ENCODE data around the gene VAMP8.
"Not testable (repeated sequence)": the region's sequence is repeated elsewhere in the genome, so short reads cannot be mapped to it uniquely, and the experiment has no call there.

Gene VAMP8

DNA sequence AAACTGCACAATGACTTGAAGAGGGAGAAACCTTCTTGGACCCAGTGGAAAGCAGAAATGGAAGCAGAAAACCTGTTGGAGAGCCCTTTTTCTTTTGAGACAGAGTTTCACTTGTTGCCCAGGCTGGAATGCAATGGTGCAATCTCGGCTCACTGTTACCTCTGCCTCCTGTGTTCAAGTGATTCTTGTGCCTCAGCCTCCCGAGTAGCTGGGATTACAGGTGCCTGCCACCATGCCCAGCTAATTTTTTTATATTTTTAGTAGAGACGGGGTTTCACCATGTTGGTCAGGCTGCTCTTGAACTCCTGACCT lies 26.7 kb downstream of the VAMP8 start:
- H3K9me3 ChIP-seq (ENCODE audit: control insufficient read depth in 2 of 2, low read length in 2 of 2); H3K27ac ChIP-seq (ENCODE audit: low read depth in 2 of 2, low read length in 2 of 2); H3K27me3 ChIP-seq (ENCODE audit: control insufficient read depth in 2 of 2, insufficient read depth in 2 of 2, low read length in 2 of 2): not testable (repeated sequence)
- peaks cover 20 to 38% of the 10 kb centered on the region in 2 donors for H3K36me3 ChIP-seq (ENCODE audit: control insufficient read depth in 2 of 2, insufficient read depth in 2 of 2, low read length in 2 of 2)
- peaks cover 15 to 25% of the 10 kb centered on the region in 2 donors for H3K4me1 ChIP-seq (ENCODE audit: control insufficient read depth in 2 of 2, insufficient read depth in 2 of 2, low read length in 2 of 2)
- peak overlapping the region; percentile 9 to 50 for H3K4me3 ChIP-seq (ENCODE audit: low read length in 2 of 2)
- peak overlapping the region in 1 of 2 donors; percentile 8 for H3K9ac ChIP-seq (ENCODE audit: low read depth in 1 of 2, low read length in 2 of 2)

DNA sequence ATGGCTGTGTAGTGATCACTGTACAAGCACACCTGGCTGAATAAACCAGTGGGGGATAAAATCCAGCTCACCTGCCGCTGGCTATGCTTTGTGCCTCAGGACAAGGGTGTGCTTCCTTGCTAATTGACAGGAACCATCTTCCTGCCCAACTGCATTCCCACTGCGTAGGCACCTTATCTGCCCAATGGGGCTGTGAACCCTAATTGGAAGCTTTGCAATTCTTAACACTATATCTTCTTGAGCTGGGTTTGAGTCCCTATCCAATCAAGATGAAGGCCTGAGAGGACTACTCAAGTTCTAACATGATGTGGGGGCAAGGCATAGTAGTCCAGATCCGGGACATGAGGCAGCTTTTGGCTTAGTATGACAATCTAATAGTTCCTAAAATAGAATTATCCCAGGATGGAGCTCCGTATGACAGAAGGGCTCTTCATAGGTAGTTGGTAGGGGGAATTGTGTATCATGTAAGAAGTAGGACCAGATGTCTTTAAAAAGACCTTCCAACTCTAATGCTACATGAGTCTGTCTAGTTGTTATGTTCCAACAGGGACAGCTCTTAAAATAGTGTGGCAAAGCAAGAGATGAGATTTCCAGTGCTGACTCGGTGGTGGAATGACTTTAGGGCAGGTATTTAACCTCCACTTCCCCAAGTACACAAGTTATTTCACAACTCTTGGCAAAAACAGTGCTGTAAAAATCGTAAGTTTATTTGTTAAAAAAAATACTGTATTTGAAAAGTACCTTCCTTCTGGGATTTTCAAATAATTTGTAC lies 27.4 kb downstream of the VAMP8 start:
- Histone ChIP-seq H3K36me3 (ENCODE audit: control insufficient read depth in 2 of 2, insufficient read depth in 2 of 2, low read length in 2 of 2) (peaks cover 22 to 34% of the 10 kb centered on the region in 2 donors), H3K9ac (ENCODE audit: low read depth in 1 of 2, low read length in 2 of 2) (no peak overlapping the region), H3K27me3 (ENCODE audit: control insufficient read depth in 2 of 2, insufficient read depth in 2 of 2, low read length in 2 of 2) (no peaks in the 10 kb centered on the region), H3K4me3 (ENCODE audit: low read length in 2 of 2) (no peak overlapping the region), H3K27ac (ENCODE audit: low read depth in 2 of 2, low read length in 2 of 2) (no peak overlapping the region), H3K4me1 (ENCODE audit: control insufficient read depth in 2 of 2, insufficient read depth in 2 of 2, low read length in 2 of 2) (peaks cover 15 to 25% of the 10 kb centered on the region in 2 donors), H3K9me3 (ENCODE audit: control insufficient read depth in 2 of 2, low read length in 2 of 2) (no peaks in the 10 kb centered on the region)

DNA sequence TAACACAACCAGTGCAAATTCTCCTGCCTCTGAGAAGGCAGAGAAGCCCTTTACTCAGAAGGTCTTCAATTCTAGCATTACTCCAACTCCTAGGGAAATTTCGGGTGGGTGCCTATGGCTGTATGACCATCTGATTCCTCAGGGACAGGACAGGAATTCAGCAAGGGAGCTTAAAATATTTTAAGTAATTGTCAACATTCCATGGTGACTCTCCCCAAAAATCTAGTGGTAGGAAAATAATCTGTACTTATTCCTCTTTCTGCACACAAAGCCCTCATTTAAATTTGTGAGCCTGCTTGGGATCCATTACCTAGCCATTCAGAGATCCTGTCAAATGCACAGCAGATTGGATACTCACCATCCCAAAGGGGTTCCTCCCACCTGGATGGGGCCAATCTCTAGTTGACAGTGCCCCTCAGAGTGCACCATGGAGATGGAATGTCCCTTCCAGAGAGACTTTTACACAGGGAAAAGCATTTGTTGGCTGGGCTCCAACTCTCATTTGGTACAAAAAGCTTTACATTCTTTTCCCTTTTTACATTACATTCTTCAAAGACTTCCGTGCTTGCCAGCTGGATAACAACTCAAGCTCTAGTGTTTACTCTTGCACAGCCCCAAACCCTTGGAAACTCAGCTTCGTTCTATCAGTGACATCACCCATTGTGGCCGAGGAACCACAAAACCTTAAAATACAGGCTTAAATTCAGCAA lies 28.2 kb downstream of the VAMP8 start:
- Histone ChIP-seq H3K27ac (ENCODE audit: low read depth in 2 of 2, low read length in 2 of 2) (no peak overlapping the region), H3K27me3 (ENCODE audit: control insufficient read depth in 2 of 2, insufficient read depth in 2 of 2, low read length in 2 of 2) (no peaks in the 10 kb centered on the region), H3K36me3 (ENCODE audit: control insufficient read depth in 2 of 2, insufficient read depth in 2 of 2, low read length in 2 of 2) (peaks cover 22 to 35% of the 10 kb centered on the region in 2 donors), H3K4me1 (ENCODE audit: control insufficient read depth in 2 of 2, insufficient read depth in 2 of 2, low read length in 2 of 2) (peaks cover 15 to 28% of the 10 kb centered on the region in 2 donors), H3K4me3 (ENCODE audit: low read length in 2 of 2) (no peak overlapping the region), H3K9ac (ENCODE audit: low read depth in 1 of 2, low read length in 2 of 2) (no peak overlapping the region), H3K9me3 (ENCODE audit: control insufficient read depth in 2 of 2, low read length in 2 of 2) (no peaks in the 10 kb centered on the region)

DNA sequence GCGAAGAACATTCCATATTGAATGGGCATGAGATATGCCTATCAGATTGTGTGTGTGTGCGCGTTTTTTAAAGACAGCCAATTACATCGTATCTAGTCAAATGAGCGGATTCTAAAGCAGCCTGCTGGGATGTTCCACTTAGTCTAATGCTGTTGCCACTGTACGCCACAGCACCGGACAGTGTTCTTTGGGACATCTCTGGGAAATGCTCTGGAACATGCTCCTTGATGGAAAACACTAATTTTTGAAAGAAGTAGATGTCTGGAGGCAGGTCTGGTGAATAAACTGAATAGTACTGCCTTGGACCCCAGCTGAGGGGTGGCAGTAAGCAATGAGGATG lies 28.7 kb downstream of the VAMP8 start:
- Histone ChIP-seq H3K27me3 (ENCODE audit: control insufficient read depth in 2 of 2, insufficient read depth in 2 of 2, low read length in 2 of 2) (no peaks in the 10 kb centered on the region), H3K9ac (ENCODE audit: low read depth in 1 of 2, low read length in 2 of 2) (no peak overlapping the region), H3K9me3 (ENCODE audit: control insufficient read depth in 2 of 2, low read length in 2 of 2) (no peaks in the 10 kb centered on the region), H3K27ac (ENCODE audit: low read depth in 2 of 2, low read length in 2 of 2) (no peak overlapping the region), H3K36me3 (ENCODE audit: control insufficient read depth in 2 of 2, insufficient read depth in 2 of 2, low read length in 2 of 2) (peaks cover 22 to 35% of the 10 kb centered on the region in 2 donors), H3K4me3 (ENCODE audit: low read length in 2 of 2) (no peak overlapping the region), H3K4me1 (ENCODE audit: control insufficient read depth in 2 of 2, insufficient read depth in 2 of 2, low read length in 2 of 2) (peaks cover 17 to 28% of the 10 kb centered on the region in 2 donors)

GRCh38 chr2:85607268-85608215 lies 30.2 kb downstream of the VAMP8 start:
- Histone ChIP-seq H3K27ac (ENCODE audit: low read depth in 2 of 2, low read length in 2 of 2) (no peak overlapping the region), H3K27me3 (ENCODE audit: control insufficient read depth in 2 of 2, insufficient read depth in 2 of 2, low read length in 2 of 2) (no peaks in the 10 kb centered on the region), H3K4me1 (ENCODE audit: control insufficient read depth in 2 of 2, insufficient read depth in 2 of 2, low read length in 2 of 2) (peaks cover 13 to 26% of the 10 kb centered on the region in 2 donors), H3K9ac (ENCODE audit: low read depth in 1 of 2, low read length in 2 of 2) (no peak overlapping the region), H3K9me3 (ENCODE audit: control insufficient read depth in 2 of 2, low read length in 2 of 2) (no peaks in the 10 kb centered on the region), H3K4me3 (ENCODE audit: low read length in 2 of 2) (no peak overlapping the region), H3K36me3 (ENCODE audit: control insufficient read depth in 2 of 2, insufficient read depth in 2 of 2, low read length in 2 of 2) (peaks cover 22 to 35% of the 10 kb centered on the region in 2 donors)

GRCh38 chr2:85611217-85611704 lies 33.9 kb downstream of the VAMP8 start:
- Histone ChIP-seq H3K9ac (ENCODE audit: low read depth in 1 of 2, low read length in 2 of 2) (peak overlapping the region; percentile 79 to 88), H3K36me3 (ENCODE audit: control insufficient read depth in 2 of 2, insufficient read depth in 2 of 2, low read length in 2 of 2) (peaks cover 22 to 31% of the 10 kb centered on the region in 2 donors), H3K27me3 (ENCODE audit: control insufficient read depth in 2 of 2, insufficient read depth in 2 of 2, low read length in 2 of 2) (no peaks in the 10 kb centered on the region), H3K4me3 (ENCODE audit: low read length in 2 of 2) (peak overlapping the region; percentile 93), H3K4me1 (ENCODE audit: control insufficient read depth in 2 of 2, insufficient read depth in 2 of 2, low read length in 2 of 2) (peaks cover 6 to 12% of the 10 kb centered on the region in 2 donors), H3K27ac (ENCODE audit: low read depth in 2 of 2, low read length in 2 of 2) (peak overlapping the region; percentile 84 to 87), H3K9me3 (ENCODE audit: control insufficient read depth in 2 of 2, low read length in 2 of 2) (no peaks in the 10 kb centered on the region)

GRCh38 chr2:85611705-85612587 lies 34.6 kb downstream of the VAMP8 start, which contains the start of gene C2orf68:
Gene C2orf68 (minus strand): TSS chr2:85612066. CDS start chr2:85611984, 82 bp downstream.
- Histone ChIP-seq H3K36me3 (ENCODE audit: control insufficient read depth in 2 of 2, insufficient read depth in 2 of 2, low read length in 2 of 2) (peaks cover 22 to 26% of the 10 kb centered on the region in 2 donors), H3K27me3 (ENCODE audit: control insufficient read depth in 2 of 2, insufficient read depth in 2 of 2, low read length in 2 of 2) (no peaks in the 10 kb centered on the region), H3K27ac (ENCODE audit: low read depth in 2 of 2, low read length in 2 of 2) (peak within 1 kb of the TSS; percentile 84 to 87), H3K9ac (ENCODE audit: low read depth in 1 of 2, low read length in 2 of 2) (peak within 1 kb of the TSS; percentile 79 to 88), H3K4me3 (ENCODE audit: low read length in 2 of 2) (peak within 1 kb of the TSS; percentile 93), H3K4me1 (ENCODE audit: control insufficient read depth in 2 of 2, insufficient read depth in 2 of 2, low read length in 2 of 2) (peaks cover 8 to 15% of the 10 kb centered on the region in 2 donors), H3K9me3 (ENCODE audit: control insufficient read depth in 2 of 2, low read length in 2 of 2) (no peaks in the 10 kb centered on the region)

DNA sequence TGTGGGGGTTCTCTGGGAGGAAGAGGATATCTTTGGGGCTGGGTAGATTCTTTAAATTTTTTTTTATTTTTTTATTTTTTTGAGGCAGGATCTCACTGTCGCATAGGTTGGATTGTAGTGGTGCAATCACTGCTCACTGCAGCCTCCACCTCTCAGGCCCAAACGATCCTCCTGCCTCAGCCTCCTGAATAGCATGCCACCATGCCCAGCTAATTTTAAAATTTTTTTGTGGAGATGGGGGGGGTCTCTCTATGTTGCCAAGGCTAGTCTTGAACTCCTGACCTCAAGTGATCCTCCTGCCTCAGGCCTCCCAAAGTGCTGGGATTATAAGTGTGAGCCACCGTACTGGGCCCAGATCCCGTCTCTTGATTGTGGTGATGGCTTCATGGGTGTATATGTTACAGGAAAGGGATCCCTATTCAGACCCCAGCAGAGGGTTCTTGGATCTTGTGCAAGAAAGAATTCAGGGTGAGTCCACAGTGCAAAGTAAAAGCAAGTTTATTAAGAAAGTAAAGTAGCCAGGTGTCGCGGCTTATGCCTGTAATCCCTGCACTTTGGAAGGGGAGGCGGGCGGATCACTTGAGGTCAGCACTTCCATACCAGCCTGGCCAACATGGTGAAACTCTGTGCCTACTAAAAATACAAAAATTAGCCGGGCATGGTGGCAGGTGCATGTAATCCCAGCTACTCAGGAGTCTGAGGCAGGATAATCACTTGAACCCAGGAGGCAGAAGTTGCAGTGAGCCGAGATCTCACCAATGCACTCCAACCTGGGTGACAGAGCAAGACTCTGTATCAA lies 36.5 kb downstream of the VAMP8 start:
- Histone ChIP-seq H3K27me3 (ENCODE audit: control insufficient read depth in 2 of 2, insufficient read depth in 2 of 2, low read length in 2 of 2) (no peaks in the 10 kb centered on the region), H3K9me3 (ENCODE audit: control insufficient read depth in 2 of 2, low read length in 2 of 2) (no peaks in the 10 kb centered on the region), H3K4me3 (ENCODE audit: low read length in 2 of 2) (no peak overlapping the region), H3K4me1 (ENCODE audit: control insufficient read depth in 2 of 2, insufficient read depth in 2 of 2, low read length in 2 of 2) (peaks cover 15 to 22% of the 10 kb centered on the region in 2 donors), H3K27ac (ENCODE audit: low read depth in 2 of 2, low read length in 2 of 2) (no peak overlapping the region), H3K36me3 (ENCODE audit: control insufficient read depth in 2 of 2, insufficient read depth in 2 of 2, low read length in 2 of 2) (peaks cover 7 to 12% of the 10 kb centered on the region in 2 donors), H3K9ac (ENCODE audit: low read depth in 1 of 2, low read length in 2 of 2) (no peak overlapping the region)

All from mucosa of rectum (tissue), 2 donors.